IMR-90 (cell line): Measurements from ENCODE around the gene KLK1. TPM values are rescaled to one million over a fixed set of nuclear protein-coding genes. Genes with fewer than 3 reads are reported as not detected.

Experiments
- ATAC-seq: fragments of 200-7000 bp; cut with Tn5 transposase; 2 replicates; pipeline ENCODE4 v1.9.1; 2020; ENCODE audit warnings: low read depth, mild to moderate bottlenecking, moderate library complexity
- BruUV-seq: library from RNA; stranded (reverse); fragments of 400-500 nt; replicated peaks from 2 replicates; lab custom pipeline; 2021; lab: Mats Ljungman, UMichigan
- CTCF ChIA-PET: fragments of 300-600 bp; formaldehyde crosslinking; extraction: SDS; loops from one replicate; lab custom pipeline; 2021; ENCODE audit warnings: antibody characterized with exemption; lab: Yijun Ruan, JAX
- POLR2A ChIA-PET: fragments of 300-600 bp; sonication (Branson Sonifier 250); formaldehyde crosslinking; loops from one replicate; lab custom pipeline; 2022; ENCODE audit warnings: antibody characterized with exemption; ENCODE audit not compliant: unreplicated experiment; lab: Charles Lee
- DNase-seq: peaks from one replicate; pipeline ENCODE4 v3.0.0; 2013
- H2AFZ ChIP-seq: replicated peaks from 2 replicates; pipeline ENCODE3; 2013; ENCODE audit warnings: low read length, mild to moderate bottlenecking; ENCODE audit not compliant: poor library complexity
- H2AK5ac ChIP-seq: 2 replicates; pipeline ENCODE4 v1.6.1; 2013; ENCODE audit warnings: low read depth, low read length, inconsistent platforms
- H2AK9ac ChIP-seq: replicated peaks from 2 replicates; pipeline ENCODE3; 2013; ENCODE audit warnings: mild to moderate bottlenecking, low read depth, low read length, moderate library complexity; ENCODE audit not compliant: poor library complexity
- H2BK120ac ChIP-seq: 2 replicates; pipeline ENCODE4 v1.6.1; 2013; ENCODE audit warnings: low read depth, low read length, inconsistent platforms
- H2BK15ac ChIP-seq: 3 replicates; pipeline ENCODE4 v1.6.1; 2013; ENCODE audit warnings: low read depth, low read length, inconsistent platforms
- H2BK20ac ChIP-seq: 2 replicates; pipeline ENCODE4 v1.6.1; 2013; ENCODE audit warnings: low read depth, mild to moderate bottlenecking, inconsistent platforms, low read length, moderate library complexity
- H2BK5ac ChIP-seq: 2 replicates; pipeline ENCODE4 v1.6.1; 2013; ENCODE audit warnings: mild to moderate bottlenecking, low read depth, low read length, inconsistent platforms; ENCODE audit not compliant: poor library complexity, severe bottlenecking
- H3K14ac ChIP-seq: replicated peaks from 2 replicates; pipeline ENCODE4 v1.6.1; 2013; ENCODE audit warnings: low read depth, low read length, inconsistent platforms
- H3K18ac ChIP-seq: 2 replicates; pipeline ENCODE4 v1.6.1; 2013; ENCODE audit warnings: low read depth, low read length, control low read depth
- H3K23ac ChIP-seq: 2 replicates; pipeline ENCODE4 v1.6.1; 2013; ENCODE audit warnings: low read depth, low read length, inconsistent platforms
- H3K27ac ChIP-seq: 2 replicates; pipeline ENCODE4 v1.5.1; 2013; ENCODE audit warnings: mild to moderate bottlenecking, control low read depth, low read length; ENCODE audit not compliant: insufficient read depth
- H3K27me3 ChIP-seq: 2 replicates; pipeline ENCODE4 v1.6.1; 2013; ENCODE audit warnings: low read length; ENCODE audit not compliant: control insufficient read depth, insufficient read depth
- H3K36me3 ChIP-seq: 2 replicates; pipeline ENCODE4 v1.6.1; 2013; ENCODE audit warnings: low read length, mixed read lengths; ENCODE audit not compliant: control insufficient read depth, insufficient read depth
- H3K4ac ChIP-seq: 2 replicates; pipeline ENCODE4 v1.6.1; 2013; ENCODE audit warnings: low read depth, low read length, inconsistent platforms
- H3K4me1 ChIP-seq: 2 replicates; pipeline ENCODE4 v1.6.1; 2013; ENCODE audit warnings: low read length, mixed read lengths; ENCODE audit not compliant: control insufficient read depth, insufficient read depth
- H3K4me2 ChIP-seq: 2 replicates; pipeline ENCODE4 v1.6.1; 2013; ENCODE audit warnings: low read depth, mild to moderate bottlenecking, control low read depth, low read length, moderate library complexity
- H3K4me3 ChIP-seq: 2 replicates; pipeline ENCODE4 v1.5.1; 2013; ENCODE audit warnings: low read depth, mild to moderate bottlenecking, control low read depth, low read length, moderate library complexity; ENCODE audit not compliant: insufficient read depth
- H3K56ac ChIP-seq: 2 replicates; pipeline ENCODE4 v1.6.1; 2013; ENCODE audit warnings: low read length, inconsistent platforms; ENCODE audit not compliant: insufficient read depth; ENCODE audit errors: extremely low read depth
- H3K79me1 ChIP-seq, 2 experiments: 2 replicates each; pipeline ENCODE4 v1.6.1; 2013; ENCODE audit warnings: low read length in 2 of 2, inconsistent platforms in 1 of 2, low read depth in 1 of 2
- H3K9ac ChIP-seq: 2 replicates; pipeline ENCODE4 v1.6.1; 2013; ENCODE audit warnings: low read depth, low read length, control low read depth
- H3K9me1 ChIP-seq: 2 replicates; pipeline ENCODE4 v1.6.1; 2013; ENCODE audit warnings: low read length, inconsistent platforms; ENCODE audit not compliant: insufficient read depth
- H3K9me3 ChIP-seq: 2 replicates; pipeline ENCODE4 v1.6.1; 2013; ENCODE audit warnings: low read length; ENCODE audit not compliant: control insufficient read depth, insufficient read depth
- H4K20me1 ChIP-seq: 2 replicates; pipeline ENCODE4 v1.6.1; 2013; ENCODE audit warnings: low read length, inconsistent platforms; ENCODE audit not compliant: insufficient read depth
- H4K5ac ChIP-seq: 2 replicates; pipeline ENCODE4 v1.6.1; 2013; ENCODE audit warnings: mild to moderate bottlenecking, low read depth, low read length, control low read depth
- H4K8ac ChIP-seq, 2 experiments: 2 replicates each; pipeline ENCODE4 v1.6.1; 2013; ENCODE audit warnings: low read depth in 2 of 2, low read length in 2 of 2, control low read depth in 1 of 2, inconsistent platforms in 1 of 2
- H4K91ac ChIP-seq: 2 replicates; pipeline ENCODE4 v1.6.1; 2013; ENCODE audit warnings: low read depth, low read length, inconsistent platforms; ENCODE audit not compliant: insufficient read depth
- BHLHE40 ChIP-seq: fragments of 150-350 bp; IDR thresholded peaks from 2 replicates; pipeline ENCODE4 v1.6.1; 2016; ENCODE audit warnings: mild to moderate bottlenecking, low read depth, low read length
- CEBPB ChIP-seq: IDR thresholded peaks from 2 replicates; pipeline ENCODE4 v1.6.1; 2012; ENCODE audit warnings: low read depth, low read length, improper control_type of control experiment
- CHD1 ChIP-seq: IDR thresholded peaks from 2 replicates; pipeline ENCODE4 v1.6.1; 2012; ENCODE audit warnings: low read depth, low read length, improper control_type of control experiment
- CTCF ChIP-seq: conservative IDR thresholded peaks from 2 replicates; pipeline ENCODE4 v1.5.1; 2012; ENCODE audit warnings: mild to moderate bottlenecking, low read depth, low read length, improper control_type of control experiment
- ELK1 ChIP-seq: fragments of 150-350 bp; IDR thresholded peaks from 2 replicates; pipeline ENCODE4 v1.6.1; 2016; ENCODE audit warnings: low read depth, mild to moderate bottlenecking, low read length, moderate library complexity, borderline replicate concordance
- FOS ChIP-seq: fragments of 150-350 bp; IDR thresholded peaks from 2 replicates; pipeline ENCODE4 v1.6.1; 2016; ENCODE audit warnings: low read depth, low read length
- MAFK ChIP-seq: IDR thresholded peaks from 2 replicates; pipeline ENCODE4 v1.6.1; 2012; ENCODE audit warnings: low read depth, low read length, improper control_type of control experiment
- MAZ ChIP-seq: IDR thresholded peaks from 2 replicates; pipeline ENCODE4 v1.6.1; 2012; ENCODE audit warnings: low read depth, mild to moderate bottlenecking, low read length, improper control_type of control experiment, moderate library complexity, borderline replicate concordance
- MXI1 ChIP-seq: IDR thresholded peaks from 2 replicates; pipeline ENCODE4 v1.6.1; 2012; ENCODE audit warnings: low read depth, mild to moderate bottlenecking, low read length, moderate library complexity, borderline replicate concordance
- POLR2A ChIP-seq: IDR thresholded peaks from 2 replicates; pipeline ENCODE4 v1.6.1; 2012; ENCODE audit warnings: mild to moderate bottlenecking, low read depth, low read length
- RAD21 ChIP-seq: IDR thresholded peaks from 2 replicates; pipeline ENCODE4 v1.6.1; 2012; ENCODE audit warnings: low read length, improper control_type of control experiment
- RCOR1 ChIP-seq: IDR thresholded peaks from 2 replicates; pipeline ENCODE4 v1.6.1; 2012; ENCODE audit warnings: mild to moderate bottlenecking, low read length, improper control_type of control experiment; ENCODE audit not compliant: insufficient replicate concordance
- RFX5 ChIP-seq: IDR thresholded peaks from 2 replicates; pipeline ENCODE4 v1.8.0; 2012; ENCODE audit warnings: low read depth, mild to moderate bottlenecking, low read length, moderate library complexity
- SMC3 ChIP-seq: fragments of 150-350 bp; IDR thresholded peaks from 2 replicates; pipeline ENCODE4 v1.6.1; 2016; ENCODE audit warnings: low read depth, mild to moderate bottlenecking, antibody characterized with exemption, low read length, moderate library complexity
- USF2 ChIP-seq: fragments of 150-350 bp; IDR thresholded peaks from 2 replicates; pipeline ENCODE4 v1.6.1; 2017; ENCODE audit warnings: mild to moderate bottlenecking, antibody characterized with exemption, low read length, low read depth
- WGBS, 2 experiments: methylation state at CpG; one replicate each; pipeline versions ENCODE4 v1.1.5 to v1.1.7; 2013; ENCODE audit warnings: missing lambda C conversion rate in 2 of 2; ENCODE audit not compliant: insufficient read length in 1 of 2; ENCODE audit errors: extremely low coverage in 2 of 2; 5-methylcytosine and 5-hydroxymethylcytosine counted together
- dilution Hi-C: fragments of 300-500 bp; cut with HindIII; formaldehyde crosslinking; loops from one replicate; pipeline ENCODE4 v1.14.3; 2018; ENCODE audit warnings: low sequenced_read_pairs; ENCODE audit not compliant: unreplicated experiment
- in situ Hi-C: fragments of 300-500 bp; cut with MboI; formaldehyde crosslinking; loops from 3 replicates; pipeline ENCODE4 v1.14.3; 2019; ENCODE audit warnings: low sequenced_read_pairs, inconsistent platforms, mixed read lengths
- intact Hi-C: fragments of 100-400 bp; cut with micrococcal nuclease; formaldehyde crosslinking; loops from 2 replicates; pipeline ENCODE4 v1.10.0; 2022
- polyA plus RNA-seq, 3 experiments: library from polyadenylated mRNA; depleted of rRNA; stranded (reverse); fragments of >200 nt; gene quantifications; 2 replicates each; pipeline ENCODE4 v1.2.3, GENCODE V29; 2012; ENCODE audit warnings: low replicate concordance in 1 of 3
- total RNA-seq: library from RNA; depleted of rRNA; stranded (reverse); fragments of >200 nt; gene quantifications from 2 replicates; pipeline ENCODE4 v1.2.3, GENCODE V29; 2012

Gene KLK1
- total and polyA plus RNA-seq, 2 of the 4 experiments (the other 2 are of a cell fraction): not detected

- in situ Hi-C loops (no loop called here), dilution Hi-C loops (no loop called here), intact Hi-C loops (no loop called here)
- no peak overlapping the region for H3K4me3 ChIP-seq
- H4K8ac ChIP-seq: no peak overlapping the region
- no peak overlapping the region for H2BK15ac ChIP-seq
- no peaks in the 10 kb centered on the region for H3K36me3 ChIP-seq
- H3K4ac ChIP-seq: no peak overlapping the region
- H4K5ac ChIP-seq: no peak overlapping the region
- no peak overlapping the region for H3K14ac ChIP-seq
- no peak overlapping the region for H3K23ac ChIP-seq
- TF ChIP-seq RFX5 (no peak), RCOR1 (no peak), POLR2A (no peak), USF2 (no peak), CEBPB (no peak), CTCF (no peak), BHLHE40 (no peak), MXI1 (no peak), MAZ (no peak), CHD1 (no peak), SMC3 (no peak), RAD21 (no peak), ELK1 (no peak), MAFK (no peak), FOS (no peak)
- no peak overlapping the region for H2AK5ac ChIP-seq
- DNase-seq (no peak), ATAC-seq (no peak; the same call in 1 of the 2 replicates)
- CTCF ChIA-PET: no interaction called here
- POLR2A ChIA-PET: no interaction called here
- H4K91ac ChIP-seq: no peak overlapping the region
- H3K9me1 ChIP-seq: no peaks in the 10 kb centered on the region
- no peaks in the 10 kb centered on the region for H3K79me1 ChIP-seq
- H3K27ac ChIP-seq: no peak overlapping the region
- no peaks in the 10 kb centered on the region for H3K4me1 ChIP-seq
- no peak overlapping the region for H2AK9ac ChIP-seq
- H2BK20ac ChIP-seq: no peak overlapping the region
- H3K27me3 ChIP-seq: peaks cover 42% of the 10 kb centered on the region
- WGBS, 2 experiments: 0% methylated on average over 1 of the region's 21 CpGs; no CpG with 5 or more reads in 1 of the 2 experiments
- H3K56ac ChIP-seq: no peak overlapping the region
- H3K9ac ChIP-seq: no peak overlapping the region
- H3K4me2 ChIP-seq: no peak overlapping the region
- H4K20me1 ChIP-seq: no peaks in the 10 kb centered on the region
- no TSS peak for BruUV-seq
- H2BK120ac ChIP-seq: no peak overlapping the region
- H2BK5ac ChIP-seq: no peak overlapping the region
- H3K18ac ChIP-seq: no peak overlapping the region
- H3K9me3 ChIP-seq: no peaks in the 10 kb centered on the region
- peak overlapping the region; percentile 57 for H2AFZ ChIP-seq
These were observed 2.9 kb downstream of the KLK1 start for GRCh38 chr19:50820549-50821247.
